HT1080 (cell line): ENCODE data around the gene COLEC11. TPM values are rescaled to one million over a fixed set of nuclear protein-coding genes. Genes with fewer than 3 reads are reported as not detected.

ENCODE experiments used
- DNase-seq: peaks from one replicate; pipeline ENCODE4 v3.0.0-alpha.2; 2015; ENCODE audit warnings: low read depth
- total RNA-seq: library from RNA; depleted of rRNA; stranded (reverse); fragments of >200 nt; shearing (Covaris generic); gene quantifications from 2 replicates; pipeline ENCODE4 v1.2.3, GENCODE V29; 2014

The COLEC11 gene
- total RNA-seq, 1 experiment from 2014 or later: 0.72 TPM

- no peak for DNase-seq
Measured at GRCh38 chr2:3584608-3585260, 10.2 kb upstream of the COLEC11 start.

GRCh38 chr2:3585261-3586109 lies 9.4 kb upstream of the COLEC11 start:
- DNase-seq: no peak

- no peak for DNase-seq
Measured at GRCh38 chr2:3586220-3586619, 8.7 kb upstream of the COLEC11 start.

GRCh38 chr2:3587021-3587420 lies 7.9 kb upstream of the COLEC11 start:
- DNase-seq: no peak

- DNase-seq: no peak
Measured at GRCh38 chr2:3587432-3587831, 7.5 kb upstream of the COLEC11 start.

- no peak for DNase-seq
Measured at GRCh38 chr2:3588084-3588483, 6.8 kb upstream of the COLEC11 start.

- DNase-seq: no peak
Measured at GRCh38 chr2:3589086-3589485, 5.8 kb upstream of the COLEC11 start.

- no peak for DNase-seq
Measured at GRCh38 chr2:3595404-3595803, 492 bp downstream of the COLEC11 start.

- DNase-seq: no peak
Measured at GRCh38 chr2:3595985-3596384, 1.1 kb downstream of the COLEC11 start.

- DNase-seq: no peak
Measured at GRCh38 chr2:3596901-3597417, 2.0 kb downstream of the COLEC11 start.

- DNase-seq: no peak
Measured at GRCh38 chr2:3597567-3597966, 2.7 kb downstream of the COLEC11 start.

- DNase-seq: no peak
Measured at GRCh38 chr2:3598197-3598910, 3.4 kb downstream of the COLEC11 start.

GRCh38 chr2:3598912-3599854 lies 4.3 kb downstream of the COLEC11 start:
- DNase-seq: no peak

- no peak for DNase-seq
Measured at GRCh38 chr2:3600256-3600855, 5.4 kb downstream of the COLEC11 start.

- DNase-seq: no peak
Measured at GRCh38 chr2:3601561-3602271, 6.8 kb downstream of the COLEC11 start.

GRCh38 chr2:3602553-3603339 lies 7.8 kb downstream of the COLEC11 start:
- no peak for DNase-seq

GRCh38 chr2:3603536-3604206 lies 8.8 kb downstream of the COLEC11 start:
- DNase-seq: no peak

GRCh38 chr2:3604207-3604877 lies 9.4 kb downstream of the COLEC11 start:
- DNase-seq: no peak
